Medulla oblongata (tissue), 1 donor: ENCODE measurements around the gene GNA14.
A peak's percentile ranks its signal among the peaks of the same experiment; 100 is the strongest.
"Not testable (repeated sequence)": the region's sequence is repeated elsewhere in the genome, so short reads cannot be mapped to it uniquely, and the experiment has no call there.

Experiments
- DNase-seq: peaks from one replicate; pipeline ENCODE4 v3.0.0-alpha.2; 2015; ENCODE audit errors: extremely low spot score

GNA14 gene

GRCh38 chr9:77489405-77490163 lies 158.5 kb downstream of the GNA14 start:
- not testable (repeated sequence) for DNase-seq

GRCh38 chr9:77488439-77489126 lies 159.5 kb downstream of the GNA14 start:
- DNase-seq, result no peak

GRCh38 chr9:77486968-77487367 lies 161.2 kb downstream of the GNA14 start:
- DNase-seq, result no peak

GRCh38 chr9:77486463-77486862 lies 161.7 kb downstream of the GNA14 start:
- DNase-seq, result no peak

- no peak for DNase-seq
Measured at GRCh38 chr9:77475641-77476473, 172.3 kb downstream of the GNA14 start.

GRCh38 chr9:77474936-77475335 lies 173.2 kb downstream of the GNA14 start:
- DNase-seq, result no peak

GRCh38 chr9:77472646-77473045 lies 175.5 kb downstream of the GNA14 start:
- DNase-seq, result no peak

GRCh38 chr9:77471572-77471971 lies 176.6 kb downstream of the GNA14 start:
- DNase-seq, result no peak

GRCh38 chr9:77469515-77470231 lies 178.4 kb downstream of the GNA14 start:
- no peak for DNase-seq

- DNase-seq, result no peak
Measured at GRCh38 chr9:77464661-77465060, 183.5 kb downstream of the GNA14 start.

GRCh38 chr9:77463151-77463550 lies 185.0 kb downstream of the GNA14 start:
- DNase-seq, result no peak

- no peak for DNase-seq
Measured at GRCh38 chr9:77462066-77462465, 186.1 kb downstream of the GNA14 start.

- no peak for DNase-seq
Measured at GRCh38 chr9:77460938-77461337, 187.2 kb downstream of the GNA14 start.

GRCh38 chr9:77457916-77458592 lies 190.1 kb downstream of the GNA14 start:
- peak; percentile 91 for DNase-seq

GRCh38 chr9:77456829-77457437 lies 191.2 kb downstream of the GNA14 start:
- DNase-seq, result peak; percentile 96

- DNase-seq, result no peak
Measured at GRCh38 chr9:77455312-77455927, 192.7 kb downstream of the GNA14 start.

- DNase-seq, result no peak
Measured at GRCh38 chr9:77454663-77455062, 193.5 kb downstream of the GNA14 start.

- DNase-seq, result no peak
Measured at GRCh38 chr9:77453825-77454647, 194.1 kb downstream of the GNA14 start.

GRCh38 chr9:77451507-77451906 lies 196.6 kb downstream of the GNA14 start:
- no peak for DNase-seq
